Prostate gland (tissue), 2 donors: ENCODE data around the gene RNF215.

Experiments
- CTCF ChIP-seq, 4 experiments: fragments of 200-600 bp in 2 of 4; fragments of 450-650 bp in 2 of 4; sonication (generic) in 2 of 4; IDR thresholded peaks; 1 replicate in 3 of 4; 2 replicates in 1 of 4; pipeline ENCODE4 v1.5.1; 2016 to 2019; ENCODE audit warnings: antibody characterized with exemption in 4 of 4, mild to moderate bottlenecking in 2 of 4, moderate library complexity in 2 of 4
- POLR2A ChIP-seq: fragments of 450-650 bp; IDR thresholded peaks from one replicate; pipeline ENCODE4 v1.6.1; 2016; ENCODE audit warnings: antibody characterized with exemption, mild to moderate bottlenecking

DNA sequence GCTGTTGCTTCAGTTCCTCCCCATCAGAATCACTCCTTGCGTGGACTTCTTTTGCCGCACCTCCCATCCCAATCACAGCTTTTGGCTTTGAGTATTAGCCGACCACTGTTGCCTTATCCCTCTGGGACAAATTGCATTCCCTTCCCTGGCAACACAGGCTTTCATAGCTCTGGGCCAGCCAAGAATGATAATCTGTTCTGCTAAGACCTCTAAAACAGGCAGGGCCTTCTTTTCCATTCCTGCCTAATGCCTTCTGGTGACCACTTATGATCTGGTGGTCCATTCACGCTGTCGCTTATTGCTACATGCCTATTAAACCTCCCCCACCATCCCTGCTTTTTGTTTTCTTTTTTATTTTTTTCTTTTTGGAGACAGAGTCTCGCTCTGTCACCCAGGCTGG is 19.2 kb upstream of the RNF215 start:
- TF ChIP-seq CTCF (IDR thresholded peaks at IDR 0.05) (no peak), POLR2A (no peak)
